ENCODE results near the gene PLK2. TPM values are rescaled to one million over a fixed set of nuclear protein-coding genes. Genes with fewer than 3 reads are reported as not detected.

PLK2 gene
- total and polyA plus RNA-seq, 2 of the 4 experiments (the other 2 are of a cell fraction) = 129 to 337 TPM

DNA sequence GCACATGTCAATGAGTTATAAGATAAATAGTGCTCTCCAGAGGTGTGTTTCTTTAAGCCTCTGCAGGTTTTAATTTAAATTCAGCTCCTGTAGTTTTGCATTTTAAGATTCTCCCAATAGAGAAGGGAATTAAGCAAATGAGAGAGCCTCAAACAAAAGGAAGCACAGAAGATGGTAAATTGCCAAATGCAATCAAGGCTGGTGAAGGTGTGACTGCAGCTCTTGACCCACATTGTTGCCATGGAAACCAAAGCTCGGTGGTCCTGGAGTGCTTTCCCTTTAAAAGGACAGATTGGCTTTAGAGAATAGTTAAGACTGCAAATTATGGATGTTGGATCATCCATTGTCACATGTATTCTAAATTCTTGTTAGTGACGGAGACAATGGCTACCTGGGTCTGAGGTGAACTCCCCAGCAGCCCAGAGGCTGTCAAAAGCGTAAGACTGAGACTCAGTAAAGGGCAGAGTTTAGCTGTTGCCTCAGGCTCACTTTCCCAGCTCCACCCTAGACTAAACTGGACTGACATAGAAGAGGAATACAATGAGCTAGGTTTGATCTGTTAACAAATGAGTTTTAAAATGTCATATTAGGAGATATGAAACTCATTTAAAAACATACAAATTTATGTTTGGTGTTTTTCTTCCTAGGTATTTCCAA, 43.6 kb upstream of the PLK2 start:
- Histone ChIP-seq H3K4me1 (ENCODE audit: control insufficient read depth, insufficient read depth, low read length) (no peaks in the 10 kb centered on the region), H3K23ac (ENCODE audit: low read depth, low read length) (no peak overlapping the region), H3K4me2 (ENCODE audit: low read depth, low read length) (no peak overlapping the region), H4K91ac (ENCODE audit: insufficient read depth, low read depth, low read length) (no peak overlapping the region), H3K9me3 (ENCODE audit: control insufficient read depth, insufficient read depth, low read length) (no peaks in the 10 kb centered on the region), H3K14ac (replicated peaks; ENCODE audit: low read depth, low read length) (no peak overlapping the region), H3K79me1 (ENCODE audit: low read depth in 1 of 2, low read length in 2 of 2) (no peaks in the 10 kb centered on the region), H2BK120ac (ENCODE audit: low read depth, low read length) (no peak overlapping the region), H4K5ac (ENCODE audit: low read depth, low read length) (no peak overlapping the region), H4K8ac (ENCODE audit: low read depth in 2 of 2, low read length in 2 of 2) (no peak overlapping the region), H3K9me1 (ENCODE audit: insufficient read depth, low read length) (no peaks in the 10 kb centered on the region), H3K27me3 (ENCODE audit: control insufficient read depth, insufficient read depth, low read length) (peaks cover 6% of the 10 kb centered on the region), H3K27ac (ENCODE audit: insufficient read depth, low read length) (no peak overlapping the region), H3K9ac (ENCODE audit: low read depth, low read length) (no peak overlapping the region), H3K18ac (ENCODE audit: low read depth, low read length) (no peak overlapping the region), H3K4me3 (ENCODE audit: insufficient read depth, low read depth, low read length) (no peak overlapping the region), H2BK20ac (ENCODE audit: low read depth, low read length) (no peak overlapping the region), H2AK5ac (ENCODE audit: low read depth, low read length) (no peak overlapping the region), H3K36me3 (ENCODE audit: control insufficient read depth, insufficient read depth, low read length) (no peaks in the 10 kb centered on the region), H2AFZ (replicated peaks; ENCODE audit: low read length, poor library complexity) (no peak overlapping the region), H2BK15ac (ENCODE audit: low read depth, low read length) (no peak overlapping the region), H3K56ac (ENCODE audit: extremely low read depth, insufficient read depth, low read length) (no peak overlapping the region), H2AK9ac (replicated peaks; ENCODE audit: low read depth, low read length, poor library complexity) (no peak overlapping the region), H3K4ac (ENCODE audit: low read depth, low read length) (no peak overlapping the region), H2BK5ac (ENCODE audit: low read depth, low read length, poor library complexity, severe bottlenecking) (no peak overlapping the region), H4K20me1 (ENCODE audit: insufficient read depth, low read length) (no peaks in the 10 kb centered on the region)
- no TSS peak for BruUV-seq (replicated peaks)
- TF ChIP-seq FOS (IDR thresholded peaks at IDR 0.05; ENCODE audit: low read depth, low read length) (no peak), POLR2A (IDR thresholded peaks at IDR 0.05; ENCODE audit: low read depth, low read length) (no peak), RAD21 (IDR thresholded peaks at IDR 0.05; ENCODE audit: low read length) (no peak), RFX5 (IDR thresholded peaks at IDR 0.05; ENCODE audit: low read depth, low read length) (no peak), CEBPB (IDR thresholded peaks at IDR 0.05; ENCODE audit: low read depth, low read length) (no peak), CTCF (conservative IDR thresholded peaks at IDR 0.05; ENCODE audit: low read depth, low read length) (no peak), BHLHE40 (IDR thresholded peaks at IDR 0.05; ENCODE audit: low read depth, low read length) (no peak), MAFK (IDR thresholded peaks at IDR 0.05; ENCODE audit: low read depth, low read length) (no peak)
- TF ChIP-seq, protein P1, sequence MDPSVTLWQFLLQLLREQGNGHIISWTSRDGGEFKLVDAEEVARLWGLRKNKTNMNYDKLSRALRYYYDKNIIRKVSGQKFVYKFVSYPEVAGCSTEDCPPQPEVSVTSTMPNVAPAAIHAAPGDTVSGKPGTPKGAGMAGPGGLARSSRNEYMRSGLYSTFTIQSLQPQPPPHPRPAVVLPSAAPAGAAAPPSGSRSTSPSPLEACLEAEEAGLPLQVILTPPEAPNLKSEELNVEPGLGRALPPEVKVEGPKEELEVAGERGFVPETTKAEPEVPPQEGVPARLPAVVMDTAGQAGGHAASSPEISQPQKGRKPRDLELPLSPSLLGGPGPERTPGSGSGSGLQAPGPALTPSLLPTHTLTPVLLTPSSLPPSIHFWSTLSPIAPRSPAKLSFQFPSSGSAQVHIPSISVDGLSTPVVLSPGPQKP (IDR thresholded peaks at IDR 0.05; ENCODE audit: borderline replicate concordance, low read depth, low read length) = no peak
- WGBS, 2 experiments (ENCODE audit: extremely low coverage in 2 of 2, insufficient read length in 1 of 2) = no CpG with 5 or more reads among the region's 3 CpGs
- in situ Hi-C loops (cut with MboI; ENCODE audit: low sequenced_read_pairs) = loop anchor here (10.0 kb wide), 1 partner anchor 341 kb away; no protein-coding TSS in a partner anchor
- no peak for DNase-seq
- CTCF ChIA-PET = no interaction called here
- intact Hi-C loops (cut with micrococcal nuclease) = no loop called here
- ATAC-seq (ENCODE audit: low read depth) = no peak
- POLR2A ChIA-PET (ENCODE audit: unreplicated experiment) = no interaction called here
- dilution Hi-C loops (cut with HindIII; ENCODE audit: low sequenced_read_pairs, unreplicated experiment) = no loop called here

Measured in IMR-90 (cell line).